ENCODE results near the gene FGF1. TPM values are rescaled to one million over a fixed set of nuclear protein-coding genes. Genes with fewer than 3 reads are reported as not detected.

The FGF1 gene
- total RNA-seq, 2 experiments from 2014 or later: not detected

- DNase-seq: no peak
- Mint-ChIP-seq H3K4me1 (no peaks in the 10 kb centered on the region), H3K27ac (no peak overlapping the region), H3K36me3 (no peaks in the 10 kb centered on the region), H3K4me3 (no peak overlapping the region), H3K27me3 (peaks cover 3% of the 10 kb centered on the region), H3K9me3 (no peaks in the 10 kb centered on the region)
Measured at GRCh38 chr5:142684508-142685041, 1.3 kb downstream of the FGF1 start.

- Mint-ChIP-seq H3K36me3 (no peaks in the 10 kb centered on the region), H3K27me3 (peaks cover under 1% of the 10 kb centered on the region), H3K4me3 (no peak overlapping the region), H3K4me1 (no peaks in the 10 kb centered on the region), H3K27ac (no peak overlapping the region), H3K9me3 (no peaks in the 10 kb centered on the region)
- DNase-seq: no peak
Measured at GRCh38 chr5:142683881-142684505, 1.9 kb downstream of the FGF1 start.

DNA sequence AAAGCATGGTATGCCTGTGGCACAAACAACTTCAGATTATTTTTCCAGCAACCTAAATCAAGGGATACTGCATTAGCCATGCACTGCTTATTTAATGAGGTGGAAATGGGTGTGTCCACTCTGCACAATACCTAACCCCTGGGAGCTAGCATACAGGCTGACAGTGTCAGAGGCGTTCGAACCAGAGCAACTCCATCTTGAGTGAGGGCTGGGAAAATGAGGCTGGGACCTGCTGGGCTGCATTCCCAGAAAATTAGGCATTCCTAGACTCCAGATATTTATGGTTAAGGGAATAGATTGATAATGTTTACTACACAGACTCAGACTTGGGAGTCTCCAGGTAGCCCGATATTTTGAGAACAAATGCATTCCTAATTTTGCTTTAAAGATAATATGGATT is 2.8 kb downstream of the FGF1 start:
- H3K36me3 Mint-ChIP-seq: no peaks in the 10 kb centered on the region
- H3K4me3 Mint-ChIP-seq: no peak overlapping the region
- no peaks in the 10 kb centered on the region for H3K4me1 Mint-ChIP-seq
- no peak for DNase-seq
- H3K27ac Mint-ChIP-seq: no peak overlapping the region
- H3K9me3 Mint-ChIP-seq: no peaks in the 10 kb centered on the region
- H3K27me3 Mint-ChIP-seq: no peaks in the 10 kb centered on the region

DNA sequence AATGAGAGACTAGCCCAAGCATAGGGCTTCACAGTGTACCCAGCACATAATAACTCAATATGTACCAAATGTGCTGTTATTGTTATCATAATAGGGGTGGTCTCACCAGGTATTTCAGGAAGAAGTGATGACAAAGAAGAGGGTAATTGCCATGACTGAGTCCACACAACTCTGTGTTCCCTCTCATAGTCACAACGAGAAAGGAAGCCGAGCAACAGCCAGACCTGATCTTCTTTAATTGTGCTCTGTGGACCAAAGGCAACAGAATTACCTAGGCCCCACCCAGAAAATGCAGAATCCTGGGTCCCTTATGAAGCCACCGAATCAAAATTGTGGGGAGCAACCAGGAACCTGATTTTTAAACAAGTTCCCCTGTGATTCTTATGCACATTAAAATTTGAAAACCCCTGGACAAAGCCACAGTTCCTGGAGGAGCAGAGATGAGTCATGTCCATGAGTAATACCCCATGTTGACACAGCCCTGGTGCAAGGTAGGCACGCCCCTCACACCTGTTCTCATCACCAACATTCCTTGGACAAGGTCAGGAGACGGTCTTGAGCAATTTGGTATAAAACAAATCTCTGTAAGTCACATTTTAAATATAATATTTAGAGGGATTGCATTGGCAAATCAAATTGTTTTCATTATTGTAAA is 5.2 kb downstream of the FGF1 start:
- Mint-ChIP-seq H3K9me3 (no peaks in the 10 kb centered on the region), H3K27me3 (no peaks in the 10 kb centered on the region), H3K4me3 (no peak overlapping the region), H3K27ac (no peak overlapping the region), H3K36me3 (no peaks in the 10 kb centered on the region), H3K4me1 (no peaks in the 10 kb centered on the region)
- no peak for DNase-seq

- no peaks in the 10 kb centered on the region for H3K36me3 Mint-ChIP-seq
- no peaks in the 10 kb centered on the region for H3K9me3 Mint-ChIP-seq
- DNase-seq: no peak
- no peaks in the 10 kb centered on the region for H3K4me1 Mint-ChIP-seq
- no peak overlapping the region for H3K4me3 Mint-ChIP-seq
- H3K27ac Mint-ChIP-seq: no peak overlapping the region
- H3K27me3 Mint-ChIP-seq: no peaks in the 10 kb centered on the region
Measured at GRCh38 chr5:142679744-142680143, 6.1 kb downstream of the FGF1 start.

GRCh38 chr5:142678529-142678928 is 7.4 kb downstream of the FGF1 start:
- Mint-ChIP-seq H3K36me3 (no peaks in the 10 kb centered on the region), H3K27ac (no peak overlapping the region), H3K4me3 (no peak overlapping the region), H3K4me1 (no peaks in the 10 kb centered on the region), H3K9me3 (no peaks in the 10 kb centered on the region), H3K27me3 (no peaks in the 10 kb centered on the region)
- no peak for DNase-seq

- H3K36me3 Mint-ChIP-seq: no peaks in the 10 kb centered on the region
Measured at GRCh38 chr5:142677198-142677597, 8.7 kb downstream of the FGF1 start.

GRCh38 chr5:142676318-142676717 is 9.6 kb downstream of the FGF1 start:
- H3K27ac Mint-ChIP-seq: no peak overlapping the region
- no peaks in the 10 kb centered on the region for H3K4me1 Mint-ChIP-seq

More at GRCh38 chr5:142677198-142677597, 8.7 kb downstream of the FGF1 start:
- no peak overlapping the region for H3K27ac Mint-ChIP-seq
- no peaks in the 10 kb centered on the region for H3K27me3 Mint-ChIP-seq
- no peaks in the 10 kb centered on the region for H3K4me1 Mint-ChIP-seq
- no peak for DNase-seq
- H3K4me3 Mint-ChIP-seq: no peak overlapping the region
- H3K9me3 Mint-ChIP-seq: no peaks in the 10 kb centered on the region

GRCh38 chr5:142674531-142675469 is 11.1 kb downstream of the FGF1 start:
- H3K36me3 Mint-ChIP-seq: no peaks in the 10 kb centered on the region
- no peak for DNase-seq
- H3K4me1 Mint-ChIP-seq: no peaks in the 10 kb centered on the region
- H3K27me3 Mint-ChIP-seq: no peaks in the 10 kb centered on the region
- no peak overlapping the region for H3K27ac Mint-ChIP-seq
- H3K4me3 Mint-ChIP-seq: no peak overlapping the region
- no peaks in the 10 kb centered on the region for H3K9me3 Mint-ChIP-seq

More at GRCh38 chr5:142676318-142676717, 9.6 kb downstream of the FGF1 start:
- no peak overlapping the region for H3K4me3 Mint-ChIP-seq
- no peaks in the 10 kb centered on the region for H3K9me3 Mint-ChIP-seq
- DNase-seq: no peak
- no peaks in the 10 kb centered on the region for H3K36me3 Mint-ChIP-seq
- no peaks in the 10 kb centered on the region for H3K27me3 Mint-ChIP-seq

GRCh38 chr5:142671801-142672200 is 14.1 kb downstream of the FGF1 start:
- Mint-ChIP-seq H3K9me3 (no peaks in the 10 kb centered on the region), H3K27me3 (no peaks in the 10 kb centered on the region), H3K27ac (no peak overlapping the region), H3K4me3 (no peak overlapping the region), H3K4me1 (no peaks in the 10 kb centered on the region), H3K36me3 (no peaks in the 10 kb centered on the region)
- DNase-seq: no peak

- H3K27ac Mint-ChIP-seq: no peak overlapping the region
- H3K9me3 Mint-ChIP-seq: no peaks in the 10 kb centered on the region
- no peak for DNase-seq
- H3K27me3 Mint-ChIP-seq: no peaks in the 10 kb centered on the region
- no peaks in the 10 kb centered on the region for H3K4me1 Mint-ChIP-seq
- no peaks in the 10 kb centered on the region for H3K36me3 Mint-ChIP-seq
- no peak overlapping the region for H3K4me3 Mint-ChIP-seq
Measured at GRCh38 chr5:142671266-142671665, 14.6 kb downstream of the FGF1 start.

- H3K27me3 Mint-ChIP-seq: no peaks in the 10 kb centered on the region
- H3K27ac Mint-ChIP-seq: no peak overlapping the region
- no peaks in the 10 kb centered on the region for H3K36me3 Mint-ChIP-seq
- H3K9me3 Mint-ChIP-seq: no peaks in the 10 kb centered on the region
- no peaks in the 10 kb centered on the region for H3K4me1 Mint-ChIP-seq
- H3K4me3 Mint-ChIP-seq: no peak overlapping the region
- DNase-seq: no peak
Measured at GRCh38 chr5:142670804-142671203, 15.1 kb downstream of the FGF1 start.

DNA sequence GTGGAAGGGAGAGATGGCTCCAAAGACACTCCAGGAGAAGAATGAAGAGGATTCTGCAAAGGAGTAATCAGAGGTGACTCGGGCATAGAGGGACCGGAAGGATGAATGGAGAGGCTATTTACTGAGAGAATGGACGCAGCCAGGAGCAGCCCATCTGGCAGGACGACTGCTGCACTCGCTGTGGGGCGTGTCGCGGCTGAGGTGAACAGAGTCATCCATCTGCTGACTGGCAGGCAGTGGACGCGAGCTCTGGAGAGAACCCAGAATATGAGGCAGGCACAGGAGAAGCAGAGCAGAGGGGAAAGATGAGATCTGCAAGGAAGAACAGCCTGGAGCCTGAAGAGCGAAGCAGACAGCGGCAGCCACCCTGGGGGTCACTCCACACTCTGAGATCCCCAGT is 16.4 kb downstream of the FGF1 start:
- Mint-ChIP-seq H3K27ac (no peak overlapping the region), H3K4me1 (no peaks in the 10 kb centered on the region), H3K27me3 (no peaks in the 10 kb centered on the region), H3K36me3 (no peaks in the 10 kb centered on the region), H3K9me3 (no peaks in the 10 kb centered on the region), H3K4me3 (no peak overlapping the region)
- DNase-seq: no peak

- Mint-ChIP-seq H3K4me3 (no peak overlapping the region), H3K27ac (no peak overlapping the region), H3K4me1 (no peaks in the 10 kb centered on the region), H3K9me3 (no peaks in the 10 kb centered on the region), H3K27me3 (no peaks in the 10 kb centered on the region), H3K36me3 (no peaks in the 10 kb centered on the region)
- no peak for DNase-seq
Measured at GRCh38 chr5:142668336-142668735, 17.6 kb downstream of the FGF1 start.

GRCh38 chr5:142667831-142668230 is 18.1 kb downstream of the FGF1 start:
- H3K27ac Mint-ChIP-seq: no peak overlapping the region
- no peaks in the 10 kb centered on the region for H3K27me3 Mint-ChIP-seq
- no peaks in the 10 kb centered on the region for H3K4me1 Mint-ChIP-seq
- H3K9me3 Mint-ChIP-seq: no peaks in the 10 kb centered on the region
- no peak for DNase-seq
- no peak overlapping the region for H3K4me3 Mint-ChIP-seq
- H3K36me3 Mint-ChIP-seq: no peaks in the 10 kb centered on the region

Data from activated naive CD8-positive, alpha-beta T cell treated with anti-CD3 and anti-CD28 coated beads for 36 hours (primary cell).